Gastroesophageal sphincter (tissue), 4 donors: Measurements from ENCODE around the gene ZMYND19. TPM values are rescaled to one million over a fixed set of nuclear protein-coding genes. Genes with fewer than 3 reads are reported as not detected.

Experiments
- ATAC-seq: fragments of 150-250 bp; one replicate; pipeline ENCODE4 v1.9.1; 2016; ENCODE audit warnings: mild to moderate bottlenecking, moderate library complexity
- H3K27ac ChIP-seq, 4 donors: fragments of 200-600 bp; sonication (generic) in 3 of 4; 1 replicate in 3 of 4; 2 replicates in 1 of 4; pipeline ENCODE4 v1.5.1; 2016 to 2019
- H3K27me3 ChIP-seq: fragments of 200-600 bp; sonication (generic); one replicate; pipeline ENCODE4 v1.5.1; 2019
- H3K36me3 ChIP-seq, 2 donors: fragments of 200-600 bp; sonication (generic); one replicate each; pipeline ENCODE4 v1.5.1; 2019; ENCODE audit warnings: control low read depth in 1 of 2
- H3K4me1 ChIP-seq, 3 donors: fragments of 200-600 bp; sonication (generic); 1 replicate in 2 of 3; 2 replicates in 1 of 3; pipeline ENCODE4 v1.5.1; 2016 to 2019; ENCODE audit warnings: control low read depth in 2 of 3
- H3K4me3 ChIP-seq, 2 donors: fragments of 200-600 bp; sonication (generic); one replicate each; pipeline ENCODE4 v1.5.1; 2019; ENCODE audit warnings: mild to moderate bottlenecking in 1 of 2, moderate library complexity in 1 of 2
- H3K9me3 ChIP-seq, 3 donors: fragments of 200-600 bp; sonication (generic); one replicate each; pipeline ENCODE4 v1.5.1; 2017 to 2019; ENCODE audit warnings: control low read depth in 2 of 3
- CTCF ChIP-seq, 4 experiments: fragments of 200-600 bp in 2 of 4; fragments of 450-650 bp in 2 of 4; sonication (generic) in 1 of 4; IDR thresholded peaks; one replicate each; pipeline ENCODE4 v1.5.1; 2017 to 2019; ENCODE audit warnings: antibody characterized with exemption in 4 of 4, mild to moderate bottlenecking in 2 of 4, moderate library complexity in 2 of 4
- EP300 ChIP-seq: sonication (generic); formaldehyde crosslinking; IDR thresholded peaks from one replicate; pipeline ENCODE4 v1.6.1; 2017; ENCODE audit warnings: antibody characterized with exemption, mild to moderate bottlenecking
- POLR2A ChIP-seq, 2 donors: fragments of 450-650 bp; IDR thresholded peaks; one replicate each; pipeline ENCODE4 v1.6.1; 2017; ENCODE audit warnings: antibody characterized with exemption in 2 of 2, mild to moderate bottlenecking in 2 of 2, moderate library complexity in 1 of 2
- POLR2AphosphoS5 ChIP-seq: sonication (generic); formaldehyde crosslinking; IDR thresholded peaks from one replicate; pipeline ENCODE4 v1.6.1; 2017; ENCODE audit warnings: antibody characterized with exemption
- WGBS, 2 donors: methylation state at CpG; one replicate each; pipeline ENCODE4 v1.1.5; 2018; ENCODE audit warnings: low coverage in 1 of 2; 5-methylcytosine and 5-hydroxymethylcytosine counted together
- total RNA-seq, 4 donors: library from RNA; depleted of rRNA; stranded (reverse); fragments of >200 nt; gene quantifications; one replicate each; pipeline ENCODE4 v1.1.0, GENCODE V29; 2016

Gene ZMYND19
- total RNA-seq, 4 donors from 2014 or later = 9.5 to 17.1 (median 13.2) TPM

GRCh38 chr9:137586854-137587253 is 3.5 kb downstream of the ZMYND19 start:
- Histone ChIP-seq H3K36me3 (peaks cover 0 to 68% of the 10 kb centered on the region in 2 donors), H3K4me1 (peaks cover 0 to 31% (median 6%) of the 10 kb centered on the region in 3 donors), H3K27ac (no peak overlapping the region), H3K9me3 (no peaks in the 10 kb centered on the region), H3K4me3 (no peak overlapping the region), H3K27me3 (no peaks in the 10 kb centered on the region)
- ATAC-seq = no peak
- 80 to 83% methylated on average over 1 to 6 of the region's 14 CpGs for WGBS, 2 donors
- no peak for TF ChIP-seq POLR2AphosphoS5
- no peak for TF ChIP-seq POLR2A (IDR thresholded peaks at IDR 0.05)
- TF ChIP-seq EP300 = no peak
- TF ChIP-seq CTCF (IDR thresholded peaks at IDR 0.05) = no peak

GRCh38 chr9:137583957-137584356 is 6.4 kb downstream of the ZMYND19 start:
- no peaks in the 10 kb centered on the region for H3K9me3 ChIP-seq
- peaks cover 0 to 31% (median 0%) of the 10 kb centered on the region in 3 donors for H3K4me1 ChIP-seq
- H3K36me3 ChIP-seq = peaks cover 0 to 82% of the 10 kb centered on the region in 2 donors
- H3K4me3 ChIP-seq = no peak overlapping the region
- no CpG with 5 or more reads among the region's 8 CpGs for WGBS, 2 donors
- no peak overlapping the region for H3K27ac ChIP-seq
- no peaks in the 10 kb centered on the region for H3K27me3 ChIP-seq
- ATAC-seq = no peak
- TF ChIP-seq POLR2AphosphoS5 = no peak
- no peak for TF ChIP-seq POLR2A (IDR thresholded peaks at IDR 0.05)
- no peak for TF ChIP-seq CTCF (IDR thresholded peaks at IDR 0.05)
- TF ChIP-seq EP300 = no peak

DNA sequence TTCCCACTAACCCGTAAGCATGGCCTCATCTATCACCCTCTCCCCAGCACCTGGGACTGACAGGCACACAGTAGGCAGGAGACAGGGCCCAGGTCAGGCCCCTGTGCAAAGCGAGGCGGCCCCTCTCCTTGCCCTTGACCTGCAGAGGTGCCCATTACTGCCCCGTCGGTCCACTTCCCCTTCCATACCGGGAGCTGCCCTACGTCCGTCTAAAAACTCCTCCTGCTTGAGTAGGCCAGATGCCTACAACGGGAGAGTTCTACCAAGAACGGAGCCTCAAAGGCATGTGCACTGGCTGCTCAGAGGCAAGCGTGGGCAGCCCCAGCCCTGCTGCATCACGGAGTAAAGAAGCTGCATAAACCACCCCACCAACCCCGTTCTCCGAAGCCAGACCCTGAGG is 7.0 kb downstream of the ZMYND19 start:
- H3K9me3 ChIP-seq = no peaks in the 10 kb centered on the region
- TF ChIP-seq POLR2AphosphoS5 = no peak
- no peak for TF ChIP-seq EP300
- TF ChIP-seq CTCF (IDR thresholded peaks at IDR 0.05) = no peak
- TF ChIP-seq POLR2A (IDR thresholded peaks at IDR 0.05) = no peak
- H3K4me1 ChIP-seq = peaks cover 0 to 26% (median 0%) of the 10 kb centered on the region in 3 donors
- no peak for ATAC-seq
- no peak overlapping the region for H3K27ac ChIP-seq
- no peaks in the 10 kb centered on the region for H3K27me3 ChIP-seq
- H3K4me3 ChIP-seq = no peak overlapping the region
- H3K36me3 ChIP-seq = peaks cover 0 to 79% of the 10 kb centered on the region in 2 donors
- WGBS, 2 donors = 83% methylated on average over 6 of the region's 14 CpGs; no CpG with 5 or more reads in 1 of the 2 donors

DNA sequence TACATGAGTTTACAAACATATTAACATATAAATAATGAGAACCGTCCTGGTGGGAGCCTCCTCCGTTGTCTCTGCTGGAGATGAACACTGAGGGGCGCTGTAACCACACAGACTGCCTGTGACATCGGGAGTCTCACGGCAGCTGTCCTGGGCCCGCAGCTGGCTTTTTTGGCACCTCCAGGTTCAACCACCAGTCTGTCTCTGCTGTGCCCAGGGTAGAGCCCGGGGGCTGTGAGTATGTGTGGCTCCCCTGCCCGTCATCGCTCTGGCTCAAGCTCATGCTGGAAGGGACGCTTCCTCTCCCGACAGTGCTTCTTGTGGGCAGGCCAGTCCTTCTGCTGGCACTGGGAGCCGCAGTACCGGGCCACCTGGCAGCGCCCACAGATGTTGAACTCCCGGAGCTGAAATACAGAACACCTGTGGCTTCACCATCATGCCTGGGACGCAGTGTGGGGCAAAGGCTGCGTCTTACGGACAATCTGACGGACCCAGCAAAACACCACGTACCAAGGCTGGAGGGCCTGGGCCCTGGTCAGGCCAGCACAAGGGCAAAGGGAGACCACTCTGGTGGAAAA is 7.9 kb downstream of the ZMYND19 start:
- H3K36me3 ChIP-seq = peaks cover 0 to 69% of the 10 kb centered on the region in 2 donors
- no peaks in the 10 kb centered on the region for H3K9me3 ChIP-seq

More for the DNA sequence above, 7.9 kb downstream of the ZMYND19 start:
- no peak overlapping the region for H3K27ac ChIP-seq
- H3K27me3 ChIP-seq = no peaks in the 10 kb centered on the region
- TF ChIP-seq POLR2A (IDR thresholded peaks at IDR 0.05) (no peak), CTCF (IDR thresholded peaks at IDR 0.05) (peak in 1 of 4 experiments; percentile 21)
- H3K4me1 ChIP-seq = peaks cover 0 to 31% (median 8%) of the 10 kb centered on the region in 3 donors
- no peak overlapping the region for H3K4me3 ChIP-seq
- 29 to 45% methylated on average over 4 to 5 of the region's 20 CpGs for WGBS, 2 donors
- no peak for ATAC-seq
